Mesothelial cell of epicardium (in vitro differentiated cells): ENCODE results near the gene FXYD5. TPM values are rescaled to one million over a fixed set of nuclear protein-coding genes. Genes with fewer than 3 reads are reported as not detected.

Experiments used
- DNase-seq, 2 experiments: peaks; one replicate each; pipeline ENCODE4 v3.0.0; 2021; ENCODE audit warnings: low spot score in 2 of 2; ENCODE audit not compliant: unreplicated experiment in 2 of 2
- H3K27ac Mint-ChIP-seq: 2 replicates; pipeline ENCODE4 v1.8.0; 2021; ENCODE audit warnings: mixed read lengths
- H3K27me3 Mint-ChIP-seq: 2 replicates; pipeline ENCODE4 v1.8.0; 2021; ENCODE audit warnings: low read depth, mixed read lengths
- H3K36me3 Mint-ChIP-seq: 2 replicates; pipeline ENCODE4 v1.8.0; 2021; ENCODE audit warnings: mixed read lengths
- H3K4me1 Mint-ChIP-seq: 2 replicates; pipeline ENCODE4 v1.8.0; 2021; ENCODE audit warnings: mixed read lengths
- H3K4me3 Mint-ChIP-seq: 2 replicates; pipeline ENCODE4 v1.8.0; 2021; ENCODE audit warnings: mild to moderate bottlenecking, moderate library complexity, mixed read lengths
- H3K9me3 Mint-ChIP-seq: 2 replicates; pipeline ENCODE4 v1.8.0; 2021; ENCODE audit warnings: mixed read lengths
- CTCF ChIP-seq: fragments of 200-600 bp; sonication (generic); IDR thresholded peaks from one replicate; pipeline ENCODE4 v1.5.0; 2021; ENCODE audit warnings: antibody characterized with exemption; ENCODE audit not compliant: unreplicated experiment
- total RNA-seq: library from RNA; stranded (reverse); gene quantifications from 3 replicates; pipeline ENCODE4 v1.2.1, GENCODE V29; 2021

FXYD5 gene
- total RNA-seq, 1 donor from 2014 or later = 24.7 TPM

- no peaks in the 10 kb centered on the region for H3K27me3 Mint-ChIP-seq
- no peak for TF ChIP-seq CTCF
- H3K9me3 Mint-ChIP-seq = no peaks in the 10 kb centered on the region
- H3K4me1 Mint-ChIP-seq = no peaks in the 10 kb centered on the region
- no peak overlapping the region for H3K27ac Mint-ChIP-seq
- H3K36me3 Mint-ChIP-seq = no peaks in the 10 kb centered on the region
- H3K4me3 Mint-ChIP-seq = no peak overlapping the region
- DNase-seq = no peak
Observed at GRCh38 chr19:35122687-35123551, 31.6 kb upstream of the FXYD5 start.

- no peak for TF ChIP-seq CTCF
- no peak for DNase-seq
- Mint-ChIP-seq H3K9me3 (no peaks in the 10 kb centered on the region), H3K36me3 (no peaks in the 10 kb centered on the region), H3K27me3 (no peaks in the 10 kb centered on the region), H3K4me3 (peak overlapping the region; percentile 52), H3K27ac (no peak overlapping the region), H3K4me1 (no peaks in the 10 kb centered on the region)
Observed at GRCh38 chr19:35123573-35123972, 31.0 kb upstream of the FXYD5 start.

- Mint-ChIP-seq H3K27me3 (no peaks in the 10 kb centered on the region), H3K27ac (no peak overlapping the region), H3K36me3 (no peaks in the 10 kb centered on the region), H3K4me3 (peak overlapping the region; percentile 52), H3K9me3 (no peaks in the 10 kb centered on the region), H3K4me1 (no peaks in the 10 kb centered on the region)
- DNase-seq = peak; percentile 64 to 78
- TF ChIP-seq CTCF = no peak
Observed at GRCh38 chr19:35124098-35125060, 30.2 kb upstream of the FXYD5 start.

- Mint-ChIP-seq H3K27ac (no peak overlapping the region), H3K36me3 (no peaks in the 10 kb centered on the region), H3K9me3 (no peaks in the 10 kb centered on the region), H3K4me3 (no peak overlapping the region), H3K4me1 (no peaks in the 10 kb centered on the region), H3K27me3 (no peaks in the 10 kb centered on the region)
- no peak for TF ChIP-seq CTCF
- DNase-seq = no peak
Observed at GRCh38 chr19:35125270-35125717, 29.2 kb upstream of the FXYD5 start.

- DNase-seq = no peak
- Mint-ChIP-seq H3K4me1 (no peaks in the 10 kb centered on the region), H3K36me3 (no peaks in the 10 kb centered on the region), H3K27ac (no peak overlapping the region), H3K4me3 (no peak overlapping the region), H3K27me3 (no peaks in the 10 kb centered on the region), H3K9me3 (no peaks in the 10 kb centered on the region)
- no peak for TF ChIP-seq CTCF
Observed at GRCh38 chr19:35125749-35126623, 28.5 kb upstream of the FXYD5 start.
